NAMALWA (cell line): ENCODE measurements around the gene CD302.
A peak's percentile ranks its signal among the peaks of the same experiment; 100 is the strongest.
"Not testable (repeated sequence)": the region's sequence is repeated elsewhere in the genome, so short reads cannot be mapped to it uniquely, and the experiment has no call there.

Experiments
- DNase-seq: peaks from one replicate; pipeline ENCODE4 v3.0.0-alpha.2; 2015; ENCODE audit warnings: low spot score

Gene CD302

GRCh38 chr2:159793326-159793725 is 4.7 kb downstream of the CD302 start:
- DNase-seq = no peak

DNA sequence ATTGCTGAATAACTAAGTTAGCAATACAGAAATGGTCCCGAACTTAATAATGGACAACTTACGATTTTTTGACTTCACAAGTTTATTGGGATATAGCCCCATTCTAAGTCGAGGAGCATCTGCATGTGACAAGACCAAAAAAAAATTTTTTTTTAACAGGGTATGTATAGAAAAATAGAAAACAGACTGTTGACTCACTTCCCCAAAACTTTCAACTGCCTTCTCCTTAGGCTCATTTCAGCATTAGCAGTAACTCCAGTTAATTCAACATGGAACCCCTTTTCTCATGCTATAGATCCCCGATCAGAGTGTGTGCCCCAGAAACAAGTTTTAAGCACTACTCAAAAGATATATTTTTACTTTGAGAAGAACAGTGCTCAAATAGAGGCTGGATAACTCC is 5.4 kb downstream of the CD302 start:
- DNase-seq = no peak

DNA sequence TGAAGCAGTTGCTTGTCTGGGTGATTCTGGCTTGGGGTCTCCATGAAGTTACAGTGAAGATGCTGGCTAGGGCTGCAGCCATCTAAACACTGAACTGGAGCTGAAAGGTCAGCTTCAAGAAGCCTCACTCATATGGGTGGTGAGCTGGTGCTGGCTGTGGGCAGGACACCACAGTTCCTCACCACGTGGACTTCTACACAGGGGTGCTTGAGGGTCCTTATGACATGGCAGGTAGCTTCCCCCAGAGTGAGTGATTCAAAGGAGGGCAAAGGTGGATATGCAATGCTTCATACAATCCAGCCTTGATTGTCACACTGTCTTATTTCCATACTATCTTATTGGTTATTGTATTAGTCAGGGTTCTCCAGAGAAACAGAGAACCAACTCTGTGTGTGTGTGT is 6.0 kb downstream of the CD302 start:
- no peak for DNase-seq

GRCh38 chr2:159790323-159790722 is 7.7 kb downstream of the CD302 start:
- no peak for DNase-seq

DNA sequence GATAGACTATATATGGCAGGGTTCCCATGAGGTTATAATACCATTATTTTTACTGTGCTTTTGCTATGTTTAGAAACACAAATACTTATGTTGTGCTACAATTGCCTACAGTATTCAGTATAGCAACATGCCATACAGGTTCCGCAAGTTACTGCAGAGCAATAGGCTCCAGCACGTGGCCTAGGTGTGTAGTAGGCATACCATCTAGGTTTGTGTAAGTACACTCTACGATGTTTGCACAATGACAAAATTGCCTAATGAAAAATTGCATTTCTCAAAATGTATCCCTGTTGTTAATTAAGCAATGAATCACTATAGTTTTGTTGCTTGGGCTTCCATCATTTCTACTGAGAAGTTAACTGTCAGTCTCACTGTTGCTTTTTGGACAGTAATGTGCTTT is 9.8 kb downstream of the CD302 start:
- DNase-seq = no peak

DNA sequence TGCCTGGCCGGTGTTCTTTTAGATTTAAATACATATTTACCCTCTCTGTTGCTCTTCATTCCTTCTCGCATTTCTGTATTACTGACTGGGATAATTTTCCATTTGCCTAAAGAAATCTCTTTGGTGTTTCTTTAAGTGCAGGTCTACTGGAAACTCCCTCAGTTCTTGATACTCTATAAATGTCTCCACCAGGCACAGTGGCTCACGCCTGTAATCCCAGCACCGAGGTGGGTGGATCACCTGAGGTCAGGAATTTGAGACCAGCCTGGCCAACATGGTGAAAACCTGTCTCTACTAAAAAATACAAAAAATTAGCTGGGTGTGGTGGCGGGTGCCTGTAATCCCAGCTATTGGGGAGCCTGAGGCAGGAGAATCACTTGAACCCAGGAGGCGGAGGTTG is 10.4 kb downstream of the CD302 start:
- not testable (repeated sequence) for DNase-seq

DNA sequence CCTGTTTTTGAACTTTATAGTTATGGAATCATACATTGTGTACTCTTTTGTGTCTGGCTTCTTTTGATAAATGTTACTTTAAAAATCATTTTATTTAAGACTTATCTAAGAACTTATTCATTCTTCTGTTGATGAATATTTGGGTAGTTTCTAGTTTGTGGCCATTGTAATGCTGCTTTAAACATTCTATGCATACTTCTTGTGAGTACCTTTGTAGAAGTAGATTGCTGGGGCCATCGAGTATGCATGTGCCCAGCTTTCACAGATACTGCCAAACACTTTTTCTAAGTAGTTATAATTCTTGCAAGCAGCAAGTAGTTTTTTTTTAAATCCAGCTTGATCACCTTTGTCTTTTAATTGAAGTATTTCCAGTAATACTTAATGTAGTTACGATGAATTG is 11.1 kb downstream of the CD302 start:
- no peak for DNase-seq

DNA sequence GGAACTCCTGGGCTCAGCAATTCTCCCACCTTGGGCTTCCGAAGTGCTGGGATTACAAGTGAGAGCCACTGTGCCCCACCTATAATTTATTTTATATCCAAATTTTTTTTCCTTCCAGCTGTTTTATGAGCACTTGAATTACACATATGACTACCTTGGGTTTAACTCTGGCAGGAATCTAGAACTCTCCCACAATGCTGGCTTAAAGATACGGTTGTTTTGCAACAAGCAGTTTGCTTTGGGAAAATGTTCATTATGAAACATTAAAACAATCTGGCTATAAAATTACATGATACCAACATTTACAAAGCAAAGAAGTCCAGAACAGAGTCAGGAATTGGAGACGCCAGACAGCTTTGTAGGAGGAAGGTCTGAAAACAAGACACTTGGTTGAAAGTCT is 12.8 kb downstream of the CD302 start:
- no peak for DNase-seq

DNA sequence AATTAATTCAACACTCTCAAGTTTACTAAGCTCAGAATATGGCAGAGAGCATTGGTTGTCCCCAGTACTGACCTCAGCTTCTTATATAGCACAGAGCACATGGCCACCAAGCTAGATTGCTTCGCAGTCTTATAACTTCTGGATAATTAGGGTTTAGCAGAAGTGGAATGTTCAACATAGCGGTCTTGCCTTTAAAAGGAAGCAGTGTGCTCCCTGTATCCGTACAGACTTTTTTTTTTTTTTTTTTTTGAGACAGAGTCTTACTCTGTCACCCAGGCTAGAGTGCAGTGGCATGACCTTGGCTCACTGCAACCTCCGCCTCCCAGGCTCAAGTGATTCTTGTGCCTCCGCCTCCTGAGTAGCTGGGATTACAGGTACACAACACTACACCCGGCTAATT is 13.3 kb downstream of the CD302 start:
- DNase-seq = not testable (repeated sequence)

- no peak for DNase-seq
These were observed 14.5 kb downstream of the CD302 start for GRCh38 chr2:159783556-159783955.

DNA sequence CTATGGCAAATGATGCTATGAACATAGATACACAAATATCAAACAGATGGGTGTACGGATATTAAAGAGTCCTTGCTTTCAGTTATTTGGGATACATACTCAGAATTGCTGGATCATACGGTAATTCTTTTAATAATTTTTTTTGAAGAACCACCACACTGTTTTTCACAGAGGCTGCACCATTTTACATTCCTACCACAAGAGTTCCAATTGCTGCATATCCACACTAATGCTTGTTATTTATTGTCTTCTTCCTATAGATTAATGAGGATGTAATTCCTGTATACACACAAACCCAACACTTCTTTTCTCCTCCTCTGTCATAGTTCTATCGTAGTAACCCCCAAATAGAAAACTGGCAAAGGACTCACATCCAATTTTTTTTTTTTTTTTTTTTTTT is 21.7 kb downstream of the CD302 start:
- no peak for DNase-seq

DNA sequence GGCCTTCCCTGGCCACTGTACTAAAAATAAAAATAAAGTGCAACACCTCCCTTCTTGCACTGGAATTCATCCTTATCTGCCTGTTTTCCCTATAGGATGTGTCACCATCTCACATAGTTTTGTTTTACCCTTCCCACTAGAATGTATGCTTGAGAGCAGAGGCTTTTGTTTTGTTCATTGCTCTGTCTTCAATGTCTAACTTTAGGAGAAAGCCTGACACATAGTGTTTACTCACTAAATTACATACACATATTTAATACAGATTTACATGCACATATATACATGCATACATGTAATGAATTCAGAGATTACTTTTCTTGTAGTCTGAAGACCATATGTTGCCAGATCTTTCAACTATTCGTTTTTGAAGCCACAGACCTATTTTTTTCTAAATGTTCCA is 23.0 kb downstream of the CD302 start:
- DNase-seq = peak; percentile 29

DNA sequence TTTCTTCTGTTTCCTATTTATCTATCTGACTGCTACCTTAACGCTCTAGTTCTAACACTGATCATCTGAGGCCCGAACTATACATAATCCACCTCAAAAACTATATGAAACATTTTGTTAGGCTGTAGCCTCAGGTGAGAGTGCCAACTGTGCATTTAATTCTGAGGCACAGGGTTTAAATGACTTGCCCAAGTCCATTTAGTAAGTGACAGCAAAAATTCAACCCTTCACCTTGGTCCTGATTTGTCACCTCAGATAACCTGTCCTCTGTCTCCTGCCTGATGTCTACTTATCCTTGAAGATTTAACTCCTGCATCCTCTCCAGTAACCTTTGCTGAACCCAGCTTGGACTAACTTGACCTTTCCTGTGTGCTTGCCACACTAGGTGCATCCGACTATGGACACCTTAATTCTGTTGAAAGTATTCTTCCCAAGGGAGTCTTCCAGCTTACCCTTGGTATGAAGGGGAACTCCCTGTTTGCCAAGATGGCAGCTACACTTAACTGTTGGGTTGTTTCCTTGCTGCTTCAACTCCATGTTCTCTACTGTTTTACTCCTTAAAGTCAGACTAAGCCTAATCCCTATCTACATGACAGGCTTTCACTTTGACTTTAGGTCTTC is 23.5 kb downstream of the CD302 start:
- DNase-seq = no peak

- DNase-seq = no peak
These were observed 24.1 kb downstream of the CD302 start for GRCh38 chr2:159773886-159774285.

- DNase-seq = no peak
These were observed 24.6 kb downstream of the CD302 start for GRCh38 chr2:159773426-159773825.

- no peak for DNase-seq
These were observed 28.9 kb downstream of the CD302 start for GRCh38 chr2:159769147-159769546.

GRCh38 chr2:159762075-159762474 is 35.9 kb downstream of the CD302 start:
- no peak for DNase-seq

DNA sequence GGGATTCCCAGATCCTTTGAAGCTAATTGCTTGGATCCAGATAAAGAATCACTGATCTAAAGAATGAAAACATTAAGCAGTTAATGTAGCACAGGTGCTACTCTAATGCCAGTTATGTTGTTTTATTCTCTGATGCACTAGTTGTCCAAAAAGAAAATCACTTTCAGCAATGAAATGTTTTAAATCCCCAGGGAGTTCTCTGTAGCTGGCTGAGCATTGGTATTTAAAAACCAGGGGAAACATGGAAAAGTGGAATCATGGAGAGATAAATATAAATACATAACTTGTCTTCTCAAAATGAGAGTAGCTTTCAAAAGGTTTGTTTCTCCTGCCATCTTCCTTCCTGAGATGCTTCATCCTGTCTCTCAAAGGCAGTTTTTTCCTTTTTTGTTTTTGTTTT is 37.7 kb downstream of the CD302 start:
- DNase-seq = no peak

GRCh38 chr2:159759577-159759976 is 38.4 kb downstream of the CD302 start:
- DNase-seq = no peak

- DNase-seq = no peak
These were observed 39.3 kb downstream of the CD302 start for GRCh38 chr2:159758686-159759085.

DNA sequence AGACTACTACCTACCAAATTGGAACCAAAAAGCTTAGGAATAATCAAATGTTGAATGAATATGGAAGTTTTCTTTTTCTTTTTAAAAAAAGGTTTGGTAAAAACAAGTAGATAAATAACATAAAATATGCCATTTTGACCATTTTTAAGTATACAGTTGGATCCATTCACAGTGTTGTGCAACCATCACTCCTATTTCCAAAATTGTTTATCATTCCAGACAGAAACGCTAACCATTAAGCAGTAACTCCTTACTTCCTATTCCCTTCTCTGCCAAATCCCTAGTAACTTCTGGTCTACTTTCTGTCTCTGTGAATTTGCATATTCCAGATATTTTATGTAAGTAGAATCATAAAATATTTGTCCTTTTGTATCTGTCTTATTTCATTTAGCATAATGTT is 39.8 kb downstream of the CD302 start:
- no peak for DNase-seq

DNA sequence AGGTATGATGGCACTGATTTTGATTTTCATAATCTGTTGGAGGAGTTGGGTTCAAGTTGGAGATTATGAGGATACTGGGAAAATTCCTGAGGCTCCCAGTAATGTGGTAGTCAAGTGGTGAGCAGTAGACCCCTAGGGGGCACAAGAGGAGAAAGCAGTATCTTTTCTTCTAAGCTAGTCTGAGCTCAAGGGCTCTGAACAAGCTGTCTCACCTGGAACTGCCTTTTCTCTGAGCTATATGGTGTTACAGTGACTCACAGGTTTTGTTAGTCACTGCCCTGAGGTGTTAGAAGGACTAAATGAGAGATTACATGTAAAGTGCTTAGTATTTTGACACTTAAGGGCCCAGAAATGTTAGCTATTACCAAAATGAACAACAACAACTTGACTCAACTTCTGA is 42.2 kb downstream of the CD302 start:
- DNase-seq = peak; percentile 30

DNA sequence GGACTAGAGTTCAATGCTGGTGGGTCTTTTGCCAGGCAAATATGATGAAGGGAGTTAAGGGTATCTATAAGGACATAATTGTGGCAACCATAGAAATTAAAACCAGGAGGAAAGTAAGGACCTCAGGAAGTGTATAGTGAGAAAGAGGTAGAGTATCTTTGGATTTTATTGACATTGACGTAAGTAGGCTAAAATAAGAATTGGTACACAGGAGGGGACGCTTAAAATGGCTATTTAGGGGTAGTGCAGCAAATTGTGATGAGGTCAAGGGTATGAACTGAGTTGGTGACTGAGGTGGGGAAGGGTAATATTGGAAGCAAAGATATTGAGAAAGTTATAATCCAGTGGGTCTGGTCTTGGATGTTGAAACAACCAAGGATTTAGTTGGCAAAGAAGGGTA is 43.0 kb downstream of the CD302 start:
- no peak for DNase-seq

GRCh38 chr2:159753797-159754196 is 44.2 kb downstream of the CD302 start:
- DNase-seq = no peak

GRCh38 chr2:159750873-159751272 is 47.1 kb downstream of the CD302 start:
- no peak for DNase-seq
